Inflammatory macrophage treated with lipopolysaccharide for 1 hour (primary cell): ENCODE results near the gene ALAD.

Experiments used
- DNase-seq, 2 donors: peaks; one replicate each; pipeline ENCODE4 v3.0.0-alpha.2; 2020 to 2022

ALAD gene

GRCh38 chr9:113343732-113344231 is 57.3 kb downstream of the ALAD start:
- peak in 1 of 2 donors; percentile 31 for DNase-seq

- DNase-seq = no peak
These were observed 59.2 kb downstream of the ALAD start for GRCh38 chr9:113341712-113342410.

GRCh38 chr9:113340011-113340699 is 60.9 kb downstream of the ALAD start, which contains the start of gene WDR31:
Gene WDR31, minus strand, starts transcription at chr9:113340275. Its CDS starts 8,253 bp downstream, at chr9:113332022.
- DNase-seq = peak; percentile 74 to 88

GRCh38 chr9:113337714-113338113 is 63.4 kb downstream of the ALAD start:
- no peak for DNase-seq
